HT-29 (cell line): ENCODE measurements around the gene FOXI1. TPM values are rescaled to one million over a fixed set of nuclear protein-coding genes. Genes with fewer than 3 reads are reported as not detected.
"Not testable (repeated sequence)": the region's sequence is repeated elsewhere in the genome, so short reads cannot be mapped to it uniquely, and the experiment has no call there.

Experiments used
- DNase-seq: peaks from one replicate; pipeline ENCODE4 v3.0.0-alpha.2; 2015; ENCODE audit warnings: low spot score
- total RNA-seq: library from RNA; depleted of rRNA; stranded (reverse); fragments of >200 nt; shearing (Covaris generic); gene quantifications from 2 replicates; pipeline ENCODE4 v1.2.3, GENCODE V29; 2014

The FOXI1 gene
- total RNA-seq, 1 experiment from 2014 or later, result not detected

DNA sequence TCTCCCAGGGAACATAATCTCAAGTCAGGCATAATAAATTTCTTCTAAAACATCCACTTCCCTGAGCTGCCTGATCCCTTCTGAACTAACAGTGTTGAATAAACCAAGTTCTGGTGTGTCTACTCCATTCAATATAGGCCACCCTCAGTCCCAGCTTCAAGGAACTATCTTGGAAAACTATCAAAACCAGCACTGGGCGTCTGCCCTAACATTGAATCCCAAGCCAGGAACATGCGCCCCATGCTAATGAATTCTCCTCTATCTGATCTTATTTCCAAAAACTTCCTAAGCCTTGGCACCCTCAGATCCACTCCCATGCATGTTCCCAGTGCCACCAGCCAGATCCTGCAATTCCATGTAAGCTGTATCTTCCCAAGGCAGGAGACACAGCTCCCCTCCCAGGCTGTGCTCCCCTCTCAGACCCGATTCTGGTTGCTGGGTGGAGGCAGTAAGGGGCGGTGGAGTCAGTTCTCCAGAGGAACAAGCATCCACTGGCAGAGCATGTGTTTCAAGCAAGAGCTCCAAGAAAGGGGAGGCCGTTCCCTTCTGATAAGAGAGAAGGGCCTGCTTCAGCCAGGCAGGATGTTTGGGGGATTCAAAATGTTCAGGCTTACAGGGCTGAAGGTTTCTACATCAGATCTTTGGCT is 13.1 kb upstream of the FOXI1 start:
- no peak for DNase-seq

DNA sequence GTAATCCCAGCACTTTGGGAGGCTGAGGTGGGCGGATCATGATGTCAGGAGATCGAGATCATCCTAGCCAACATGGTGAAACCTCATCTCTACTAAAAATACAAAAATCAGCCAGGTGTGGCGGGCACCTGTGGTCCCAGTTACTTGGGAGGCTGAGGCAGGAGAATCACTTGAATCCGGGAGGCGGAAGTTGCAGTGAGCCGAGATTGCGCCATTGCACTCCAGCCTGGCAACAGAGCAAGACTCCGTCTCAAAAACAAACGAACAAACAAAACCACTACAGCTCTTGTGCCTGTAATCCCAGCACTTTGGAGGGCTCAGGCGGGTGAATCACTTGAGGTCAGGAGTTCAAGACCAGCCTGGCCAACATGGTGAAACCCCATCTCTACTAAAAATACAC is 11.4 kb upstream of the FOXI1 start:
- DNase-seq, result not testable (repeated sequence)

DNA sequence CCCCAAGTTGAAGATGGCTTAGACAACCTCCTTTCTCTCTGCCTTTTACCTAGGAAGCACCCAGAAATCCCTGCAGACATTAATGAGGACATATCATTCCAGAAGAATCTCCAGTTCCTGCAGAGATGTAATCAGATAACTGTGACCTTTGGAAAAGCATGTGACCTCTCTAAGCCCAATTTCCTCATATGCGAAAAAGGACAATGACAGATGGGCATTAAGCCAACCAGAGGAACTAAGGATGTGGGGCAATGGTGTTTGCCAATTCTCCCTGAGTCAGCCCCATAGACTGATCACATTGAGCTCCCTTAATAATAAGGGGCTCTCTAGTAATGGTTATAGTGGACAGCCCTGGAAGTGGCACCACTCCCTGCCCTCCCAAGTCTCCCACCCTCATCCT is 10.1 kb upstream of the FOXI1 start:
- DNase-seq, result no peak

DNA sequence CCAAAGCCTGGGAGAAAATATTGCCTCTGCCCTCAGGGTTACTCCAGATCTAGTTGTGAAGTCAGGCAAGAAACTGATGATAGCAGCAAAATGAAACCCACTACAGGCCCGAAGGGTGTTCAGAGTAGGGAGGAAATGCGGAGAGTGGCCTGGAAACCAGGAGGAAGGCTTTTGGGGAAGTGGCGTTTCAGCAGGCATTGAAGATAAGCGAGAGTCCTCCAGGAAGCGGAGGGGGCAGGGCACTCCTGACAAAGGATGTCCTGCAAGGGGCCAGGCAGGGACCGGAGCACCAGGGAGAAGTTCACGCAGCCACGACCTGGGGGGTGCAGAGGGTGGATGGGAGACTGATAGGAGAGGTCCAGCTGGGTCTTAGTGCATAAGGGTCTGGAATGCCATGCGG is 7.8 kb upstream of the FOXI1 start:
- DNase-seq, result no peak

DNA sequence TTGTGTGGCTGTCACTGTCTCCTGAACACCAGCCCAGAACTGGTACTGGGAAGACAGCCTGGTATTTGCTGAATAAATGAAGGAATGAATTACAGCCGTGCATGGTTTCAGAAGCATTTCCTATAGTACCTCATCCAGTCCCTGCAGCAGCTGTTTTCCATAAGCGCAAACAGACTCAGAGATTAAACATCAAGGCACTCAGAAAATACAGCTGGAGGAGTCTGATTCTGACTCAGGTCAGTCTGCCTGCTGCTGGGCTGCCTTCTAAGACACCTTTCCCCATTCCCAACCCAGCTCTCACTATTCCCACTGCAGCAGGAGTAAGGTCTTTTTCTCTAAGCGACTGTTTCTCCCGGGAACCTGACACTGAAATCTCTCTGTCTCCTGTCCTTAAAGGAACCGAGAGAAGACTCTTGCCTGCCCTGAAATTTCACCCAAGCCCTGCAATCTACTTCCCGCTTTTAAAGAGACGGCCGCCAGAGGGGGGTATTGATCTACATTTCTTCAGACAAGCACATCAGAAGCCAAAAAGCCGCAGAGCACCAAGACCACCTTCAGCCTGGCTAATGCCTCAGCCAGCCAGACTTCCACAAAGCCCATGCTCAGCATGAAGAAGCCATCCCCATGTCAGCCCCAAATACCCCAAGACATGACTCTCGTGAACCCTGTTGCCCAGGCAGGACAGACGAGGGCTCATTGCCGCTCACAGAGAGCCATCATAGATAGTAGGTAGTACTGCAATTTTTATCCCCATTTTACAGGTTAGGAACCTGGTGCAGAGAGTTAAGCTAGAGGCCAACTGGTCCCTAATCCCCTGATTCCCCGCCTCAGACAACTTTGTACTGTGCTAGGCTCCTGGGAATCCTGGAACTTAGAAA is 5.4 kb upstream of the FOXI1 start:
- DNase-seq, result peak; percentile 75

DNA sequence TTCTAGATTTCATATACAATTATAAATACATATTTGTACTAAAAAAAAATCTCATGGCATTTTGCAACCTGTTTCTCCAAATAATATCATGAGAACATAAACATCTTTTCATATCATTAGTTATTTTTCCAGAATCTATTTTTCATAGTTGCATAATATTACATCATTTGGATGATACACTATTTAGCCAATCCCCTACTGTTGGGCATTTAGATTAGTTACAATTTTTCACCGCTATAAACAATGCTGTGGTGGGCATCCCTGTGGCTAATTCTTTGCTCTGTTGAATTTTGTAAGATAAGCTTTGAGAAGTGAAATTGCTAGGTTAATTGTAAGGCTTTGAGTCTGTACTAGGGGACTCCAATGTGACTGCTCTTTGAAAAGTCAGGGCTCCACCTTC is 2.2 kb upstream of the FOXI1 start:
- no peak for DNase-seq

DNA sequence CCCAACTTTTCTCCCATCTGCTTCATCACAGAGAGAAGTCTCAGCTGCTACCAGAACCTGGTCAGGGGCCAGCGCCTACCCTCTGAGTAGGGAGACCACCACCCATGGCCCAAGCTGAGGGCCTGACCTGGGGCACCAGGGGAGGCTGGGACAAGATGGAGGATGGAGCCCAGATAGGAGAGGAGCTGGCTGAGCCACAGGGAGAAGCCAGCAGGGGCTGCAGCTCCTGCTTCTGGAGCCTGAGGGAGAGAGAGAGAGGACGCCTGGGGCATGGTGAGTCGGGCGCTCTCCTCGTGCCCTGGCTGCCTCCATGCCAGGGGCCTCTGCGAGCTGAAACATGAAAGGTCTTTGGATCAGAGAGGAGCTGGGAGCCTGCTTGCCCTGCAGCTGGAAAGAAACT is 1.4 kb upstream of the FOXI1 start:
- DNase-seq, result no peak

DNA sequence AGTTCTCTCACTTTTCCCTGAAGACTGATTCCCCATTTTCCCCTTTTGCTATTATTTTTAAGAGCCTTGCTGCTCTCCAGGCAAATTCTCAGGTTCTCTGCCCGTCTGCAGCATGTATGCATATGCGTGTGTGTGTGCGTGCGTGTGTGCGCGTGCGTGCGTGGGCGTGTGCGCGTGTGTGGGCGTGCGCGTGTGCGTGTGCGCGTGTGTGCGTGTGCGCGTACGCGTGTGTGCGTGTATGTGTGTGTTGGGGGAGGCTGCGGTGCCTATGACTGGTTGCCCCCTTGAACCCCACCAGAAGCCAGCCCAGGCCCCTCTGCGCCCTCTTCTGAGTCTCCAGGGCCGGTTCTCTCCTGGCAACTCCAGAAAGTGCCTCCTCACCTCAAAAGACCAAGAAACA is 987 bp upstream of the FOXI1 start:
- no peak for DNase-seq

DNA sequence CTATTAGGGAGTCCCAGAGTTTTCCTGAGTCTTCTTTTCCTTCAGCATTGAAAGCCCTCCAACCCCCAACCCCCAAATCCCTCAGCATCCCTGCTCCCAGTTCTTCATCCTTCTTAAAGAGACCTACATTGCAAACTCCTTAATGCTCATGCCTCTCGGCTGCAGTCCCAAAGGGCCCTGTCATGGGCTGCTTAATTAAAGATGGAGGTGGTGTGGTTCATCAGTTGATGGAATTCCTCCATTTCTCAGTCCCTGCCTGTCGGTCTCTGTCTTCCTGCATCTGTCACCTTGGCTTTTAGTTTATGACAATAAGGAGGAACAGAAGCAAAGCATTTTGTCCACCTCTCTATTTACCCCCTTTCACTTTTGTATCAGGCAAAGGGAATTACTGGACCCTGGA is 2.0 kb downstream of the FOXI1 start:
- no peak for DNase-seq

DNA sequence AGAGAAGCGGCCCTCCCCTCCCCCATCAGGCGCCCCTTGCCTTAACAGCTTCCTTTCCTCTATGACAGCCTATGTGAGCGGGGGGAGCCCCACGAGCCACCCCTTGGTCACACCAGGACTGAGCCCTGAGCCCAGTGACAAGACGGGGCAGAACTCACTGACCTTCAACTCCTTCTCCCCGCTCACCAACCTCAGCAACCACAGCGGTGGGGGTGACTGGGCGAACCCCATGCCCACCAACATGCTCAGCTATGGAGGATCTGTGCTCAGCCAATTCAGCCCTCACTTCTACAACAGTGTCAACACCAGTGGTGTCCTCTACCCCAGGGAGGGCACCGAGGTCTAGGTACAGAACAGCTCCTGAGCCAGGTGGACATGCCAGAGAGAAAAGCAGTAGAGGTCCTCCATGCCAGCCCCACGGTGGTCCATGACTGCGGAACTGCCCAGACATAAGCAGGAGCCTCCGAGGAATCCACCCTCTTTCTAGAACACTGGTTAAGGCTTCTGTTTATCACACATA is 2.6 kb downstream of the FOXI1 start:
- no peak for DNase-seq

DNA sequence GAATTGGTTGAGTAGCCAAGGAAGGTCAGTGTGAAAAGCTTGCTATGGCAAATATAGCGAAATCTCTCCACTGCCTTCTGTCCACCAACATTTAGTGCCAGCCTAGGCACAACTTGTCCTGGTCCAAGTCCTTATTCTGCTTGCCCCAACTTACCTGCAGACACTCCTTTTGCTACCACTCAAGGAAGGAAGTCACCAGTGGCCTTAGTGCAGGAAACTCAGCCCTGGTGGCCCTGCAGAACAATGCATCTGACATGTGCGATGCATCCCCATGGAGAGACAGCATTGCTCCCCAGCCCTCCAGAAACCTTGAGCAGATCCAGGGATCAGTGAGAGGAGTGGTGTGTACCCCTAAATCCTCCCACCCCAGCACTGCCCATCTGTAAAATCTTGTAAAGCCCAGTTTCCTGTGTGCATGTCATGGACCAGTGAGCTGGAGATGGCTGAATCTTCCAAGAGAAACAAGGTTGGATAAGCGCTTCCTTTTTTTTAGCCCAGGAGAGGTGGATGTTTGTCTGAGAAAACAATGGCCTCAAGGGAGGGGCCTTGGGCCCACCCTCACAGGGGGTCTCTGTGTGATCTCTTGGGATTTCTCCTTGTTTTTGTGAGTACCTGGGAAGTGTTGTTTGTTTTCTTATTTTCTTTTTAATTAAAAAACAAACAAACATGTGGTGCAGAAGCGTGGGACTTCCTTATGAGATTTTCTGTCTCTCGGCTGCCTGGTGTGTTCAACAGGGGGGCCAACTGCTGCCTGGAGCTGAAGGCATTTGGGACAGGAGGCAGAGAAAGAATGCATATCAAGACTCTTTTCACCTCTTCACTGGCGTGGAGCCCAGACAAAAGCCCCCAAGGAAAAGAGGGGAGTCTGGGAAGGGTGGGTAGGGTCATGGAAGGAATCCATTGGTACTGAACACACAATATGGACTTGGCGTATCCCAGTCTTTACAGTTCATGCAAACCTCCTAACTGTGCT is 3.6 kb downstream of the FOXI1 start:
- no peak for DNase-seq

DNA sequence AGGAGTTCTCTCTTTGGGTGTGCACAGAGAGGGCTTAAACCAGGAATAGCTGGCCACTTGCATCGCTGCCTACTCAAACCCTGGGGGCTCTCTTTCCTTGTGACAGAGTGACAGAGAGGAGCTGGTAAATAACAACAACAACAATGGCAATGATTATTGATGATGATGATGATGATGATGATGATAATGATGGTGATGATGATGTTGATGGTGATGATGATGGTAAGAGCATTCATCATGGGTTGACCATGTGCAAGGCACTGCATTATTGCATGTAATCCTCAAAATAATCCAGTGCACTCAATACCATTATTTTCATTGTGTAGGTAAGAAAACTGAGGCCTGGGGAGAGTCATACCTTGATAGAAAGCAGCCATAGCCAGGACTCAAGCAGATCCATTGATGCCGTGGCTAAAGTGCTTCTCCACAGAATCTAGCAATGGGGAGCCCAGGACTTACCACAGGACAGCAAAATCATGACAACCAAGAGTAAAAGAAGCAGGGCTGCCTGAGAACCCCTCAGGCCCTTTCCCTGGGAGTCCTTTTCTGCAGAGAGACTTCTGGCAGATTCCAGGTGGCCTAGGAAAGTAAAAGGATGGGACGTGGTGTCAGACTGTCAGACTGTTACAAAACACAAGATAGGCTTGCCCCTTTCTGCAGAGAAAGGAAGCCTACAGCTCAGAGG is 4.8 kb downstream of the FOXI1 start:
- no peak for DNase-seq

DNA sequence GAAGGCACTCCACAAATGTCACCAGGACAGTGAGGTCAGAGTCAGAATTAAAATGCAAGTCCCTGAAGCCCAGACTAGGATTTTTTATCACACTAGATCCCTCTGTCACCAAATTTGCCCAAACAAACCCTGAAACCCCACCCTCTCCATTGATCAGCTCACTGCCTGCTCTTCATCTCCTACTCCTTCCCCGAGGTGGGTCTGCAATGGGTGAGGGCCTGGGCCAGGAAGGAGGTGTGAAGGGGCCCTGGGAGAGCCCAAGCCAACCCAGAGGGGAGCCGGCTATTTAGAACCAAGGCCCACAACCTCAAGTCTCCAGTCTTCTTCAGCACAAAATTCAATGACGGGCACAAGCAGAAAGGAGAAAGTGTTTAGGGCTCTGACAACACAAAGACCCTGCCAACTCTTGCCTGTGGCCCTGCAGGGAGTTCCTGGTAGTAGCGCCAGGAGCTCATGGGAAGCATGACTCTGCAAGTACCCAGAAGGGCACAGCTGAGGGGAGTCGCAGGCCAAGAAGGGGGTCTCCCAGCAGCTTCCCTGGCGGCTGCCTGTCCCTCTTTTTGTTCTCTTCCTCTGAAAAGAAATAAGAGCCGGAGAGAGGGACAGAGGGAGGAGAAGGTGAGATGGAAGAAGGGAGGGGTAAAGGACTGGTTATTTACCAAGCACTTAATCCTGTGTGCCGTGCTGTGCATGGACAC is 5.5 kb downstream of the FOXI1 start:
- no peak for DNase-seq

DNA sequence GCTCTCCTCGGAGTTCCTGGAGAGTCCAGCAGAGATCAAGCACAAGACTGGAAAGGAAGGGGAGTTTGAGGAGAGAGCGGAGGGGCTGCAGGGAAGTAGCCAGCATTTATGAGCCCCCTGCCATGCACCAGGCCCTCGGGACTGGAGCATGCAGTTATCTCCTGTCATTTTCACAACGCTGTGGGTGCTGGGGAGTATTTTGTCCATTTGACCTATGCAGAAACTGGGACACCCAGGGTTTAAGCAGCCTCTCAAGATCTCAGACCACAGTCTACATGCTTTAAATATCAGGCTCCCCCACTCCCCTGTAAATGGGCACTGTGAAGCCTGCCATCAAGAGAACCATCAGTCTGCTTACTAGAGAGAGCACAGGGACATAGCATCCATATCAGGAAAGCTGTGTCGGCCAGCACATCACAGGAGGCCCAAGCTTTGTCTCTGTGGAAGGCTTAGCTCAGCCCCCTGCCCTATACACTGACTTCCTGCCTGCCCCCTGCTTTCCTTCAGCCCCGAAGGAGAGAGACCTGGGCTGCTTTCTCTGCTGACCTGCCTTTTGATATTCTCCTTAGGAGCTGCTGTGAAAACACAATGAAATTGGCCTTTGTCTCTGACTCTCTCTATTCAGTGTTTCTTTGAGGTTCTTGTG is 7.3 kb downstream of the FOXI1 start:
- no peak for DNase-seq

DNA sequence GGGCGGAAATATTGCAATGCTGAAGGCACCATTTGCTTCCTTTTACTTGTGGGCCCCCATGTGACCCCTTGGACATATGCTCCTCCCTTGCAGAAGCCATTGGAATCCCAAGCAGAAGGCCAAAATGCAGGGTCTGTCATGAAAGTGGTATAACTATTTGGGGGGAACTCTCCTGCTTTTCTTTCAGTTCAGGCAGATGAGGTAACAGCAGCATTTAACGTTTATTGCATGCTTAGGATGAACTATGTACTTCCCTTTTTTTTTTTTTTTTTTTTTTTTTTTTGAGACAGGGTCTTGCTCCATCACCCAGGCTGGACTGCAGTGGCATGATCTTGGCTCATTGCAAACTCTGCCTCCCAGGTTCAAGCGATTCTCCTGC is 7.8 kb downstream of the FOXI1 start:
- no peak for DNase-seq

DNA sequence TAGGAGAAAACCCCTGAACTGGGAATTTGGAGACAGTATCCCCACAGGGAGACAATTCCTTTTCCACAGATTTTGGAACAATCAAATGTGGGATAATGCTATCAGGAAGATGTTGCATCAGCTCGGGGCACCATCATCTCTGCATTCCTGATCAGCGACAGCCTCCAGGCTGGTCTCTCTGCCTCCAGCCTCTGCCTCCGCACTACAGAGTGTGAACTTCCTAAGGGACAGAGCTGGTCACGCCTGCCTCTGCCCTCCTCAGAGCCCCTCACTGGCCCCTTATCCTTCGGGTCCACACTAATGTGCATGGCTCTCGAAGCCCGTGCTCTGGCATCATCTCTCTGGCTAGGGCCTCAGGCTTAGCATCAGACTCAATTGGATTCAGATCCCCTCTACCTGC is 8.6 kb downstream of the FOXI1 start:
- DNase-seq, result no peak

DNA sequence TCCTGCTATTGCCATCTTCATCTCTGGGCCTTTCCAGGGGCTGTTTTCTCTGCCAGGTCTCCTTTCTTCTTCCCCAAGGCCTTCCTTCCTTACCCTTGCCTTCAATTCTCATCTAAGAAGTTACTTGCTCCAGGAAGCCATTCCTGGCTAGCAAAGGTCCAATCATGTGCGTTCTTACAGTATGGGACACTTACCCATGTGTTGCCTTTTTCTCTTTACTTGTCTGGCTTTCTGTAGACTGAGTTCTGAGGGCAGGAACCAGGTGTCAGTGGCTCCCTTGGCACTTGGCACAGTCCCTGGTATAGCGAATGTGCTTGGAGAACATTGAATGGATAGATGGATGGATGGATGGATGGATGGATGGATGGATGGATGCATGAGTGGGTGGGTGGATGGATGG is 10.2 kb downstream of the FOXI1 start:
- DNase-seq, result no peak

DNA sequence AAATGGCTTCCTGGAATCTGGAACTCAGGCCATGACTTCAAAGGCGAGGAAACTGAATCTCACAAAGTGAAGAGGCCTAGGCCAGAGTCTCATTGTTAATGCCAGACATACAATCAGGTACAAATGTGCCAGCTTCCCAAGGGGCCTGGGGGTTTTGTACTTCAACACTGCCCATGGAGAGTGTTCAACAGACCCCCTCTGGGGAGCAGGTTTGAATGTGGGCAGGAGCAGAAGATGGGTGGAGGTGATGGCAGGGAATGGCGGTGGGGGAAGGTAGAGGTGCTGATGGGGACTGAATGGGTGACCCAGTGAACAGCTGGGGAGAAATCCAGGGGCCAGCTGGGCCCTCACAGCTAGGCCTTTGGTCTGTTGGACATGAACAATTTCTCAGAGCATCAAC is 12.0 kb downstream of the FOXI1 start:
- DNase-seq, result no peak

DNA sequence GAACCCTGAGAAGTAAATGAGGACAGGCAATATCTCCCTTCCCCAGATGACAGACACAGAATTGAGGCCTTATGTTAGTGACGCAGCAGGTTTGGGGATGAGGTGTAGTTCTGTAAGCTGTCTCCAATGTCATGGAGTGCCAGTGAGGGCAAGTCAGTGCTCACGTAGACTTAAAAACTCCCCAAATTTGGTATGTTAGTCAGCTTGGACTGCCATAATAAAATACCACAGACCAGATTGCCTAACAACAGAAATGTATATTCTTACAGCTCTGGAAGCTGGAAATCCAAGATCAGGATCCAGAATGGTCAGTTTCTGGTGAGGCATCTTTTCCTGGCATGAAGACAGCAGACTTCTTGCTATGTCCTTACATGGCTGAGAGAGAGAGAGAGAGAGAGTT is 14.9 kb downstream of the FOXI1 start:
- no peak for DNase-seq

DNA sequence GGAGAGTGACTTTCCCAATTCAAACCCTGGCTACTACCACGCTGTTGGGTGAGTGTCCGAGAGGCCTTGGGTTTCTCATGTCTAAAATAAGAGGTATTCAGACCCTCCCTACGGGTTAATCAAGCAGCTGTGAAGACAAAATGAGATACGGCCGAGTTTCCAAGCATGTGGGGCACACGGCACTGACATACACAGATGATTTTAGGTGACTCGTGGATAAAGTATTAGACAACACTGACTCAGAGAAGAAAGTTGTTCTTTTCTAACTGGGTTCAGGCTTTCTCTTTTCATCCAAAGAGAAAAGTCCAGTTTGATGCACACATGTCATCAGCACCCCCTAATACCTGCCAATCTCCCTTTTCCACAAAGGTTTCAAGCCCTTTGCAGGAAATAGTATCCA is 15.6 kb downstream of the FOXI1 start:
- DNase-seq, result no peak
